Measurements from ENCODE around the gene CERCAM.

CERCAM gene

GRCh38 chr9:128484686-128485413 lies 64.2 kb downstream of the CERCAM start:
- H3K27ac Mint-ChIP-seq: peak overlapping the region; percentile 74
- TF ChIP-seq, protein P1, sequence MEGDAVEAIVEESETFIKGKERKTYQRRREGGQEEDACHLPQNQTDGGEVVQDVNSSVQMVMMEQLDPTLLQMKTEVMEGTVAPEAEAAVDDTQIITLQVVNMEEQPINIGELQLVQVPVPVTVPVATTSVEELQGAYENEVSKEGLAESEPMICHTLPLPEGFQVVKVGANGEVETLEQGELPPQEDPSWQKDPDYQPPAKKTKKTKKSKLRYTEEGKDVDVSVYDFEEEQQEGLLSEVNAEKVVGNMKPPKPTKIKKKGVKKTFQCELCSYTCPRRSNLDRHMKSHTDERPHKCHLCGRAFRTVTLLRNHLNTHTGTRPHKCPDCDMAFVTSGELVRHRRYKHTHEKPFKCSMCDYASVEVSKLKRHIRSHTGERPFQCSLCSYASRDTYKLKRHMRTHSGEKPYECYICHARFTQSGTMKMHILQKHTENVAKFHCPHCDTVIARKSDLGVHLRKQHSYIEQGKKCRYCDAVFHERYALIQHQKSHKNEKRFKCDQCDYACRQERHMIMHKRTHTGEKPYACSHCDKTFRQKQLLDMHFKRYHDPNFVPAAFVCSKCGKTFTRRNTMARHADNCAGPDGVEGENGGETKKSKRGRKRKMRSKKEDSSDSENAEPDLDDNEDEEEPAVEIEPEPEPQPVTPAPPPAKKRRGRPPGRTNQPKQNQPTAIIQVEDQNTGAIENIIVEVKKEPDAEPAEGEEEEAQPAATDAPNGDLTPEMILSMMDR (IDR thresholded peaks at IDR 0.05): no peak
- no peak overlapping the region for H3K4me3 Mint-ChIP-seq
- peaks cover 70% of the 10 kb centered on the region for H3K36me3 Mint-ChIP-seq (ENCODE audit: low read depth)
- H3K4me1 Mint-ChIP-seq: no peaks in the 10 kb centered on the region
- H3K9me3 Mint-ChIP-seq: no peaks in the 10 kb centered on the region
- DNase-seq: no peak
- no peaks in the 10 kb centered on the region for H3K27me3 Mint-ChIP-seq (ENCODE audit: low read depth, poor library complexity)

DNA sequence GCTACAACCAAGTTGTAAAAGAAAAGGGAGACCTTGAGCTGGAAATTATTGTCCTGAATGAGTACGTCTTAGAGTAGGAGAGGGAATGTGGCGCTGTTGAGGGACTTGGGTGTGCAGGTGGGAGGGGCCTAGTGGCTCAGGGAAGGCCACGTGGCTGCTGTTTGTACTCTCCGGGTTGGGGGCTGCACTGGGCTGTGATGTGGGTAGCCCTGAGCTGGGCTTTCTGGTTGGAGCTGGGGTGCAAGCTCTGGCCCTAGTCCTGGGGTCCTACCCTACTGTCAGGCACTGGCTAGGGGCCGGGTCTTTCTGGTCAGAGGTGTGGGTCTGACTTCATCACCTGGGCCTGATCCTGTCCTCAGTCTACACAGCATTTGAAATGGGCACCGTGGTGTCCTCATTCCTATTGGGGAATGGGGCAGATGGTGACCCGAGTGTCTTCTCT lies 64.8 kb downstream of the CERCAM start:
- TF ChIP-seq, protein P1 (IDR thresholded peaks at IDR 0.05): no peak
- Mint-ChIP-seq H3K4me3 (no peak overlapping the region), H3K36me3 (ENCODE audit: low read depth) (peaks cover 76% of the 10 kb centered on the region), H3K27ac (no peak overlapping the region), H3K9me3 (no peaks in the 10 kb centered on the region), H3K4me1 (no peaks in the 10 kb centered on the region), H3K27me3 (ENCODE audit: low read depth, poor library complexity) (no peaks in the 10 kb centered on the region)
- no peak for DNase-seq

DNA sequence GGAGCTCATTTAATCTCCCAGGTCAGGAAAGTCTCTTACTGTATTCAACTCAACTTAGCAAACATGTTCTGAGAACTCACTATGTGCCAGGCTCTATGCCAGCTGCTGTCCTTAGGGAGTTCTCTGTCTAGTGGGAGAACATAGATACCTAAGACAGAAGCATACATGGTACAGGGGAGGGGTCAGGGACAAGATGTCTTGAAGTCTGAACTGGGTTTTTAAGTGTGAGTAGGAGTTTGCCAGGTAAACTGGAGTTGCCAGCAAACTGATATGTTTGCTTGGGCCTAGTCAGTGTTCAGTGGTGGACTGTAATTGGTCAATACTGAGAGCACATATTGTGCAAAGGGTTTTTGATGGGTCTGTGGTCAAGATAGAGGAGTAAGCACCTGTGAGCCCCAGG lies 65.5 kb downstream of the CERCAM start:
- H3K9me3 Mint-ChIP-seq: no peaks in the 10 kb centered on the region
- no peak for DNase-seq
- TF ChIP-seq, protein P1 (IDR thresholded peaks at IDR 0.05): no peak
- H3K36me3 Mint-ChIP-seq (ENCODE audit: low read depth): peaks cover 74% of the 10 kb centered on the region
- H3K27ac Mint-ChIP-seq: no peak overlapping the region
- no peaks in the 10 kb centered on the region for H3K4me1 Mint-ChIP-seq
- no peaks in the 10 kb centered on the region for H3K27me3 Mint-ChIP-seq (ENCODE audit: low read depth, poor library complexity)
- no peak overlapping the region for H3K4me3 Mint-ChIP-seq

All from nephron progenitor cell (in vitro differentiated cells).